ENCODE results near the gene LRRFIP2. TPM values are rescaled to one million over a fixed set of nuclear protein-coding genes. Genes with fewer than 3 reads are reported as not detected.

Gene LRRFIP2
- total and polyA plus RNA-seq, 2 of the 4 experiments (the other 2 are of a cell fraction), result 20.6 to 31.0 TPM

- DNase-seq, result no peak
- peaks cover 45% of the 10 kb centered on the region for H3K36me3 ChIP-seq (ENCODE audit: control insufficient read depth, insufficient read depth, low read length)
Observed at GRCh38 chr3:37016903-37017302, 157.5 kb downstream of the LRRFIP2 start.

More at GRCh38 chr3:37016903-37017302, 157.5 kb downstream of the LRRFIP2 start:
- Histone ChIP-seq H4K91ac (ENCODE audit: insufficient read depth, low read depth, low read length) (no peak overlapping the region), H2AK9ac (replicated peaks; ENCODE audit: low read depth, low read length, poor library complexity) (no peak overlapping the region), H3K4me1 (ENCODE audit: control insufficient read depth, insufficient read depth, low read length) (no peaks in the 10 kb centered on the region), H3K4me2 (ENCODE audit: low read depth, low read length) (no peak overlapping the region), H3K23ac (ENCODE audit: low read depth, low read length) (no peak overlapping the region), H3K4ac (ENCODE audit: low read depth, low read length) (no peak overlapping the region), H4K8ac (ENCODE audit: low read depth in 2 of 2, low read length in 2 of 2) (no peak overlapping the region), H2BK15ac (ENCODE audit: low read depth, low read length) (no peak overlapping the region), H3K27me3 (ENCODE audit: control insufficient read depth, insufficient read depth, low read length) (no peaks in the 10 kb centered on the region), H3K79me1 (ENCODE audit: low read depth in 1 of 2, low read length in 2 of 2) (no peaks in the 10 kb centered on the region; a peak in 1 of 4 replicates), H3K14ac (replicated peaks; ENCODE audit: low read depth, low read length) (no peak overlapping the region), H3K9ac (ENCODE audit: low read depth, low read length) (no peak overlapping the region), H4K20me1 (ENCODE audit: insufficient read depth, low read length) (no peaks in the 10 kb centered on the region), H3K9me3 (ENCODE audit: control insufficient read depth, insufficient read depth, low read length) (no peaks in the 10 kb centered on the region), H3K18ac (ENCODE audit: low read depth, low read length) (no peak overlapping the region), H2BK20ac (ENCODE audit: low read depth, low read length) (no peak overlapping the region), H4K5ac (ENCODE audit: low read depth, low read length) (no peak overlapping the region), H2BK120ac (ENCODE audit: low read depth, low read length) (no peak overlapping the region), H3K27ac (ENCODE audit: insufficient read depth, low read length) (no peak overlapping the region), H3K4me3 (ENCODE audit: insufficient read depth, low read depth, low read length) (no peak overlapping the region), H3K56ac (ENCODE audit: extremely low read depth, insufficient read depth, low read length) (no peak overlapping the region), H2BK5ac (ENCODE audit: low read depth, low read length, poor library complexity, severe bottlenecking) (no peak overlapping the region), H2AFZ (replicated peaks; ENCODE audit: low read length, poor library complexity) (no peak overlapping the region), H2AK5ac (ENCODE audit: low read depth, low read length) (no peak overlapping the region), H3K9me1 (ENCODE audit: insufficient read depth, low read length) (no peaks in the 10 kb centered on the region)
- no peak for ATAC-seq (ENCODE audit: low read depth)
- dilution Hi-C loops (cut with HindIII; ENCODE audit: low sequenced_read_pairs, unreplicated experiment), result no loop called here
- WGBS, 2 experiments (ENCODE audit: extremely low coverage in 2 of 2, insufficient read length in 1 of 2), result no CpG with 5 or more reads among the region's 8 CpGs
- intact Hi-C loops (cut with micrococcal nuclease), result no loop called here
- CTCF ChIA-PET, result no interaction called here
- POLR2A ChIA-PET (ENCODE audit: unreplicated experiment), result no interaction called here
- BruUV-seq (replicated peaks), result no TSS peak
- no peak for TF ChIP-seq BHLHE40 (IDR thresholded peaks at IDR 0.05; ENCODE audit: low read depth, low read length)
- TF ChIP-seq MXI1 (IDR thresholded peaks at IDR 0.05; ENCODE audit: borderline replicate concordance, low read depth, low read length), result no peak
- no peak for TF ChIP-seq RFX5 (IDR thresholded peaks at IDR 0.05; ENCODE audit: low read depth, low read length)
- TF ChIP-seq NFE2L2 (IDR thresholded peaks at IDR 0.05; ENCODE audit: low read depth, low read length), result no peak
- TF ChIP-seq SMC3 (IDR thresholded peaks at IDR 0.05; ENCODE audit: low read depth, low read length), result no peak
- TF ChIP-seq RAD21 (IDR thresholded peaks at IDR 0.05; ENCODE audit: low read length), result no peak
- no peak for TF ChIP-seq CEBPB (IDR thresholded peaks at IDR 0.05; ENCODE audit: low read depth, low read length)
- TF ChIP-seq POLR2A (IDR thresholded peaks at IDR 0.05; ENCODE audit: low read depth, low read length), result no peak
- TF ChIP-seq, protein P1, sequence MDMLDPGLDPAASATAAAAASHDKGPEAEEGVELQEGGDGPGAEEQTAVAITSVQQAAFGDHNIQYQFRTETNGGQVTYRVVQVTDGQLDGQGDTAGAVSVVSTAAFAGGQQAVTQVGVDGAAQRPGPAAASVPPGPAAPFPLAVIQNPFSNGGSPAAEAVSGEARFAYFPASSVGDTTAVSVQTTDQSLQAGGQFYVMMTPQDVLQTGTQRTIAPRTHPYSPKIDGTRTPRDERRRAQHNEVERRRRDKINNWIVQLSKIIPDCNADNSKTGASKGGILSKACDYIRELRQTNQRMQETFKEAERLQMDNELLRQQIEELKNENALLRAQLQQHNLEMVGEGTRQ (IDR thresholded peaks at IDR 0.05; ENCODE audit: low read depth, low read length), result no peak
- no peak for TF ChIP-seq RCOR1 (IDR thresholded peaks at IDR 0.05; ENCODE audit: insufficient replicate concordance, low read length)
- TF ChIP-seq MAFK (IDR thresholded peaks at IDR 0.05; ENCODE audit: low read depth, low read length), result no peak
- TF ChIP-seq MAZ (IDR thresholded peaks at IDR 0.05; ENCODE audit: borderline replicate concordance, low read depth, low read length), result no peak
- no peak for TF ChIP-seq FOS (IDR thresholded peaks at IDR 0.05; ENCODE audit: low read depth, low read length)
- no peak for TF ChIP-seq ELK1 (IDR thresholded peaks at IDR 0.05; ENCODE audit: borderline replicate concordance, low read depth, low read length)
- in situ Hi-C loops (cut with MboI; ENCODE audit: low sequenced_read_pairs), result no loop called here

All from IMR-90 (cell line).